Activated CD8-positive, alpha-beta T cell treated with anti-CD3 and anti-CD28 coated beads for 36 hours (primary cell): ENCODE measurements around the gene SUPT6H. TPM values are rescaled to one million over a fixed set of nuclear protein-coding genes. Genes with fewer than 3 reads are reported as not detected.

Source experiments
- ATAC-seq: fragments of 200-7000 bp; cut with Tn5 transposase; one replicate; pipeline ENCODE4 v1.10.0; 2021; ENCODE audit warnings: mild to moderate bottlenecking, moderate library complexity
- CTCF ChIA-PET: fragments of 350-600 bp; sonication (Branson Sonifier 250); formaldehyde crosslinking; loops from one replicate; lab custom pipeline; 2021; ENCODE audit warnings: antibody characterized with exemption; lab: Charles Lee
- POLR2A ChIA-PET: fragments of 350-600 bp; sonication (Branson Sonifier 250); formaldehyde crosslinking; loops from one replicate; lab custom pipeline; 2021; ENCODE audit warnings: antibody characterized with exemption; lab: Charles Lee
- DNase-seq: peaks from one replicate; pipeline ENCODE4 v3.0.0-alpha.2; 2020
- H3K27ac Mint-ChIP-seq: one replicate; pipeline ENCODE4 v1.8.0; 2021; ENCODE audit warnings: mild to moderate bottlenecking, mixed read lengths
- H3K27me3 Mint-ChIP-seq: one replicate; pipeline ENCODE4 v1.8.0; 2021; ENCODE audit warnings: mixed read lengths
- H3K36me3 Mint-ChIP-seq: one replicate; pipeline ENCODE4 v1.8.0; 2021; ENCODE audit warnings: low read depth, mixed read lengths
- H3K4me1 Mint-ChIP-seq: one replicate; pipeline ENCODE4 v1.8.0; 2021; ENCODE audit warnings: low read depth, mixed read lengths
- H3K4me3 Mint-ChIP-seq: one replicate; pipeline ENCODE4 v1.8.0; 2021; ENCODE audit warnings: mild to moderate bottlenecking, moderate library complexity, mixed read lengths
- H3K9me3 Mint-ChIP-seq: one replicate; pipeline ENCODE4 v1.8.0; 2021; ENCODE audit warnings: mixed read lengths
- intact Hi-C: fragments of 100-400 bp; cut with micrococcal nuclease; formaldehyde crosslinking; loops from one replicate; pipeline ENCODE4 v1.10.0; 2022
- total RNA-seq, 2 experiments: library from RNA; stranded (reverse); gene quantifications; one replicate each; pipeline ENCODE4 v1.2.3, GENCODE V29; 2021
- TF ChIP-seq, protein P1 (sequence below): fragments of 200-600 bp; IDR thresholded peaks from one replicate; pipeline ENCODE4 v1.8.0; 2022; ENCODE audit warnings: antibody characterized with exemption, mild to moderate bottlenecking

Gene SUPT6H
- total RNA-seq, result 10 to 100 TPM; 60.3 to 63.3 TPM

DNA sequence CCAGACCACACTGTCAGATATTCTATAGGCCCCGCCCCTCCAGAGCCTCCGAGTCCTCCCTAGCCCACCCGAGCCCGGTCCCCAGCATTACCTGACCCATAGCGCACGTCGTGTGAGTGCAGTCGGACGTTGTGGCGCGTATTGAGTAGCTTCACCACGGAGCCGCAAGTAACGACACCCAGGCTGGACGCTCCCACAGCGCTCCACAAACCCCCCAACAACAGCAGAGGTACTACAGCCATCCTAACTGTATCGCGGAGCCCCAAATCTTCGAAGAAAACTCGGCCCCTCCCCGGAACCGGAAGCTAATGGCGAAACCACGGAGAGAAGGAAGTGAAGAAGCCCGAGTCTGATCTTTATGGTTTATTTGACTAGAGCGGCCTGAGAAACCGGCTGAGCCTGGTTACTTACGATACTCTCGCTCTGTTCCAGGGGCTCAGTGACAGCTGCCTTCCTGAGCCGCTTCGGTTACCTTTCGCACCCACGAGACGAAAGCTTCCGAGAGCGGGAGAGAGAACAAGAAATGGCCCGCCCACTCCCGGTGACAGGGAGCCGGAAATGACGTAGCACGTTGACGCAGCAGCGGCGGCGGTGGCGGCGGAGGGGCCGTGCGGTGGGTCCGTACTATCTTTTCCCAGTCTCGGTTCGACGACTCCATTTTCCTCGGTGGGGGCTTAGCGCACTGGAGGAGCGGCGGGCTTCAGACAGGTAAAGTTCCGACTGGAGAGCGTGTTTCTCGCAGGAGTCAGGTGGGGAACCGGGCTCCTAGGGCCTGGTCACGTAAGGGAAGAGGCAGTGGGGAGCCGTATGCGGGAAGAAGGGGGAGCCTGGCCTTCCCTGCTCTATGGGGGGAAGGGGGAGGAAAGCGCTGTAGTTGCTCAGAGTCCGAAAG, at the start of gene SUPT6H, which contains the start of gene SDF2:
TSS of gene SUPT6H (plus strand) at position 571 of the 892 bp plus-strand sequence. CDS start 11,197 bp downstream, outside the sequence.
TSS of gene SDF2 (minus strand) at position 272 of the 892 bp plus-strand sequence. CDS start at position 242, 30 bp downstream.
- H3K4me3 Mint-ChIP-seq, result peak within 1 kb of the TSS; percentile 97

DNA sequence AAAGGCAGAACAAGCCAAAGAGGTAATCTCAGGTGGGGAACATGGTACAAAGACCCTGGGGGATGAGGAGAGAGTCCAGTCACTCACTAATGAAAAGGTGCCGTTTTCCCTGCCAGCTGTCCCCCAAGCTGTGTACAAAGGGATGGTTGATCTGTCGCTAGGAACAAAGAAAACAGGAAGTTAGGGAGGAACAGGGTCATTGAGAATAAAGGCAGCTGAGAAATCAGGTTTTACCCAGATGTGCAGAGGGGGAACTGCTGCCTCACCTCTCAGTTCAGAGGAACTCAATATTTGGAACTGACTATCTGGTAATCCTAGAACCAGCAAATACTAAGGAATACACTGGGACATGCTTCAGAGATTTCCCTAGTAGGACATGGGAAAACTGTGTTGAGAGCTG, 49.5 kb upstream of the SUPT6H start:
- Mint-ChIP-seq H3K4me1 (no peaks in the 10 kb centered on the region), H3K27me3 (no peaks in the 10 kb centered on the region), H3K27ac (peak overlapping the region; percentile 0), H3K4me3 (no peak overlapping the region), H3K36me3 (peaks cover 47% of the 10 kb centered on the region), H3K9me3 (no peaks in the 10 kb centered on the region)
- intact Hi-C loops, result loop anchor here (5.0 kb wide), 1 partner anchor 120 kb away; no protein-coding TSS in a partner anchor
- ChIA-PET POLR2A (interaction anchor here (0.6 to 1.5 kb wide), 8 partner anchors 8 to 107 kb away, joined by 3 to 8 read pairs (median 3); partner anchors contain the start of gene RPL23A), CTCF (interaction anchor here (0.7 to 3.5 kb wide), 20 partner anchors 10 to 117 kb away, joined by 3 to 18 read pairs (median 4); partner anchors contain the start of genes ALDOC, BLTP2, PIGS and PROCA1)
- ATAC-seq (no peak), DNase-seq (no peak)
- TF ChIP-seq, protein P1, sequence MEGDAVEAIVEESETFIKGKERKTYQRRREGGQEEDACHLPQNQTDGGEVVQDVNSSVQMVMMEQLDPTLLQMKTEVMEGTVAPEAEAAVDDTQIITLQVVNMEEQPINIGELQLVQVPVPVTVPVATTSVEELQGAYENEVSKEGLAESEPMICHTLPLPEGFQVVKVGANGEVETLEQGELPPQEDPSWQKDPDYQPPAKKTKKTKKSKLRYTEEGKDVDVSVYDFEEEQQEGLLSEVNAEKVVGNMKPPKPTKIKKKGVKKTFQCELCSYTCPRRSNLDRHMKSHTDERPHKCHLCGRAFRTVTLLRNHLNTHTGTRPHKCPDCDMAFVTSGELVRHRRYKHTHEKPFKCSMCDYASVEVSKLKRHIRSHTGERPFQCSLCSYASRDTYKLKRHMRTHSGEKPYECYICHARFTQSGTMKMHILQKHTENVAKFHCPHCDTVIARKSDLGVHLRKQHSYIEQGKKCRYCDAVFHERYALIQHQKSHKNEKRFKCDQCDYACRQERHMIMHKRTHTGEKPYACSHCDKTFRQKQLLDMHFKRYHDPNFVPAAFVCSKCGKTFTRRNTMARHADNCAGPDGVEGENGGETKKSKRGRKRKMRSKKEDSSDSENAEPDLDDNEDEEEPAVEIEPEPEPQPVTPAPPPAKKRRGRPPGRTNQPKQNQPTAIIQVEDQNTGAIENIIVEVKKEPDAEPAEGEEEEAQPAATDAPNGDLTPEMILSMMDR, result no peak

More for the DNA sequence above, at the start of gene SUPT6H, which contains the start of gene SDF2:
- intact Hi-C loops, result no loop called here
- ChIA-PET CTCF (interaction anchor here (0.9 to 4.5 kb wide), 12 partner anchors 8 to 102 kb away, joined by 3 to 83 read pairs (median 6); partner anchors contain the start of genes BLTP2 and TLCD1), POLR2A (interaction anchor here (0.6 to 4.0 kb wide), 16 partner anchors 12 to 149 kb away, joined by 3 to 60 read pairs (median 4); partner anchors contain the start of genes BLTP2, PIGS, PROCA1 and RPL23A)
- TF ChIP-seq, protein P1, result no peak
- ATAC-seq (peak; percentile 87), DNase-seq (peak; percentile 98)
- peaks cover 45% of the 10 kb centered on the region for H3K4me1 Mint-ChIP-seq
- H3K9me3 Mint-ChIP-seq, result no peaks in the 10 kb centered on the region
- H3K27ac Mint-ChIP-seq, result peak within 1 kb of the TSS; percentile 100
- H3K36me3 Mint-ChIP-seq, result peaks cover 44% of the 10 kb centered on the region
- no peaks in the 10 kb centered on the region for H3K27me3 Mint-ChIP-seq

DNA sequence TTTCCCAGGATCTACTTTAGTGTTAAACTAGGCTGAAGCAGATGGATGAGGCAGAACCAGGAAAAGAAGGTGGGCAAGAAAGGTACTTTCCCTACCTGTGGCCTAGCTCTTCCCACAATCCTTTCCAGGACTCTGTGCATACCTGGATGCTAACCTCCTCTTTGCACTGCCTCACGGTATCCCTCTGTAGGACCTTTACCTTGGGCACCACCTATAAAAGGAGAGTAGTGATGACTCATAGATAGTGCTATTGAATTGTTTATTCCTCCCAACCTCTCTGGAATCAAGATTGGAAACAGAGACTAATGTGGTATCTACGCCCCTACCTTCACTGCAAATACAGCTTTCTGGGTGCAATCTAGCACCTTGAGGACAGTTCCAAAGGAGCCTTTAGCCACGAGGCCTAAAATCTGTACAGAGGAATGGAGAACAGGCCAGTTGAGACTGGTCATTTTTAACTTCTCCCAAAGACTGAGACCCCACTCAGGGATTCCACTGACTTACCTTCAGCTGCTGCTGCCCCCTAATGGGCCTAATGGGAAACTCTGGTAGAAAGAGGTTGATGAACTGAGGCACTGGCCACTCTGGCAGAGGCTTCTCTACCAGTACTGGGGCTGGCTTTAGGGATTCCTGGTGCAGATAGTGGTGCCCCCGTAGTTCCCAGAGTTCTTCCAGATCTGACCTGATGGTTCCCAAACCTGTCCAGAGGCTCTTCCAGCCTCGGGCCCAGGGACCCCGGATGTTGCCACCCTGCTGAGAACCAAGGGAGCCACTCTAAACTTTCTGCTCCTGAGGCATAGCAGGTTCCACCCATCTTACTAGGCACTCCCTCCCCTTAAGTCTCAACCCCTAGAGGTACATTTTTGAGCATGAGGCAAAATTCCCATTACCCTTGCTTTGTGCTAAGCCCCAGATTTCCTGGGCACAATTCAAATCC, 48.8 kb upstream of the SUPT6H start:
- intact Hi-C loops, result loop anchor here (5.0 kb wide), 1 partner anchor 121 kb away; no protein-coding TSS in a partner anchor
- H3K27ac Mint-ChIP-seq, result no peak overlapping the region

DNA sequence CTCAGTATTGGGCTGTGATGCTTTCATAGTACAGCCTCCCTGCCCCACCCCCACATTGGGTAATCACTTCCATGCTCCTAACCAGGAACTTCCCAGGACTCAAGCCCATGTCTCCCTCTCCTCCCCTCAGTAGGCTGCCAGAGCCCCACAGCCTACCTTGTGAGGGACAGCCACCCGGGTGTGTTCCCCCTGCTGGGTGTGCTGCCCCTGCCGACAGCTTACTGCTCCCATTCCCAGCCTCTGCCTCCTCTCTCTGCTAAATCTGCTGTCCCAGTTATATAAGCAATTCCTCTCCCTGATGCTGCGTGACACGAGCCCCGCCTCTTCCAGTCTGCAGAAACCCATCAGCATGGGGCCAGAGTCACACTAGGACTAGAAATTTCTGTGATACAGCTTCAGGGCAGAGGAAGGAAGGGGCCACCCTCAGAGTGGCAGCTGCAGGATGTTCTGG, 48.0 kb upstream of the SUPT6H start, which contains the start of gene RSKR:
TSS of gene RSKR (minus strand) at position 255 of the 451 bp plus-strand sequence. CDS start at position 231, 24 bp downstream.
- Mint-ChIP-seq H3K27me3 (no peaks in the 10 kb centered on the region), H3K4me3 (no peak within 1 kb of the TSS), H3K36me3 (peaks cover 51% of the 10 kb centered on the region), H3K27ac (no peak within 1 kb of the TSS), H3K9me3 (no peaks in the 10 kb centered on the region), H3K4me1 (no peaks in the 10 kb centered on the region)
- DNase-seq, result no peak
- TF ChIP-seq, protein P1, result no peak
- ATAC-seq, result no peak
- POLR2A ChIA-PET, result no interaction called here
- CTCF ChIA-PET, result interaction anchor here (1.0 to 1.7 kb wide), 7 partner anchors 9 to 119 kb away, joined by 3 to 11 read pairs (median 4); partner anchors contain the start of gene PIGS
- intact Hi-C loops, result loop anchor here (5.0 kb wide), 1 partner anchor 122 kb away; no protein-coding TSS in a partner anchor

More for the DNA sequence above, 48.8 kb upstream of the SUPT6H start:
- ChIA-PET POLR2A (interaction anchor here (0.6 to 1.2 kb wide), 6 partner anchors 10 to 58 kb away, joined by 3 to 8 read pairs (median 4); no protein-coding TSS in a partner anchor), CTCF (interaction anchor here (0.7 to 3.5 kb wide), 20 partner anchors 10 to 118 kb away, joined by 3 to 18 read pairs (median 4); partner anchors contain the start of genes ALDOC, BLTP2, PIGS and PROCA1)
- peak; percentile 55 for DNase-seq
- TF ChIP-seq, protein P1, result peak; percentile 80
- Mint-ChIP-seq H3K36me3 (peaks cover 49% of the 10 kb centered on the region), H3K9me3 (no peaks in the 10 kb centered on the region), H3K4me1 (no peaks in the 10 kb centered on the region), H3K27me3 (no peaks in the 10 kb centered on the region), H3K4me3 (no peak overlapping the region)
- ATAC-seq, result peak; percentile 64
